Trophoblast cell (in vitro differentiated cells and primary cell): ENCODE results near the gene SEMA4F.

Experiments
- DNase-seq, 2 donors: peaks; one replicate each; pipeline ENCODE4 v3.0.0-alpha.2; 2016
- H2AFZ ChIP-seq: 2 replicates; pipeline ENCODE4 v1.6.1; 2013; ENCODE audit warnings: low read length, moderate library complexity, mild to moderate bottlenecking; ENCODE audit not compliant: insufficient read depth, poor library complexity
- H2AK5ac ChIP-seq: 2 replicates; pipeline ENCODE4 v1.6.1; 2013; ENCODE audit warnings: mild to moderate bottlenecking, low read length
- H2BK120ac ChIP-seq: 2 replicates; pipeline ENCODE4 v1.6.1; 2013; ENCODE audit warnings: low read length, mild to moderate bottlenecking, moderate library complexity; ENCODE audit not compliant: insufficient read depth, poor library complexity
- H2BK12ac ChIP-seq: 2 replicates; pipeline ENCODE4 v1.6.1; 2013; ENCODE audit warnings: mild to moderate bottlenecking, low read length, moderate library complexity
- H2BK5ac ChIP-seq: 2 replicates; pipeline ENCODE4 v1.6.1; 2013; ENCODE audit warnings: low read length, low read depth, moderate library complexity, mild to moderate bottlenecking; ENCODE audit not compliant: poor library complexity
- H3K14ac ChIP-seq: 2 replicates; pipeline ENCODE4 v1.6.1; 2013; ENCODE audit warnings: mild to moderate bottlenecking, low read length
- H3K18ac ChIP-seq: 2 replicates; pipeline ENCODE4 v1.6.1; 2013; ENCODE audit warnings: mild to moderate bottlenecking, low read length
- H3K23ac ChIP-seq: 2 replicates; pipeline ENCODE4 v1.6.1; 2013; ENCODE audit warnings: low read length
- H3K27ac ChIP-seq: 2 replicates; pipeline ENCODE4 v1.5.1; 2013; ENCODE audit warnings: low read depth, mild to moderate bottlenecking, inconsistent platforms, low read length, moderate library complexity
- H3K27me3 ChIP-seq: 2 replicates; pipeline ENCODE4 v1.6.1; 2013; ENCODE audit warnings: inconsistent platforms, mild to moderate bottlenecking, low read length, moderate library complexity; ENCODE audit not compliant: insufficient read depth
- H3K36me3 ChIP-seq, 2 experiments: 1 replicate in 1 of 2; 2 replicates in 1 of 2; pipeline ENCODE4 v1.6.1; 2013; ENCODE audit warnings: low read length in 2 of 2, mild to moderate bottlenecking in 2 of 2, moderate library complexity in 1 of 2; ENCODE audit not compliant: insufficient read depth in 2 of 2, control insufficient read depth in 1 of 2
- H3K4ac ChIP-seq: 2 replicates; pipeline ENCODE4 v1.6.1; 2013; ENCODE audit warnings: low read depth, mild to moderate bottlenecking, low read length, moderate library complexity
- H3K4me1 ChIP-seq, 2 experiments: 1 replicate in 1 of 2; 2 replicates in 1 of 2; pipeline ENCODE4 v1.6.1; 2013; ENCODE audit warnings: low read length in 2 of 2, mild to moderate bottlenecking in 2 of 2, moderate library complexity in 1 of 2; ENCODE audit not compliant: insufficient read depth in 2 of 2, control insufficient read depth in 1 of 2
- H3K4me2 ChIP-seq: 2 replicates; pipeline ENCODE4 v1.6.1; 2013; ENCODE audit warnings: inconsistent platforms, mild to moderate bottlenecking, low read length, moderate library complexity
- H3K4me3 ChIP-seq: 2 replicates; pipeline ENCODE4 v1.5.1; 2013; ENCODE audit warnings: mild to moderate bottlenecking, low read depth, low read length, inconsistent platforms
- H3K79me1 ChIP-seq: one replicate; pipeline ENCODE4 v1.6.1; 2013; ENCODE audit warnings: low read length
- H3K79me2 ChIP-seq: 2 replicates; pipeline ENCODE4 v1.6.1; 2013; ENCODE audit warnings: low read length, mild to moderate bottlenecking; ENCODE audit not compliant: control insufficient read depth, insufficient read depth, poor library complexity
- H3K9ac ChIP-seq: 2 replicates; pipeline ENCODE4 v1.6.1; 2013; ENCODE audit warnings: mild to moderate bottlenecking, low read length
- H3K9me3 ChIP-seq: 2 replicates; pipeline ENCODE4 v1.6.1; 2013; ENCODE audit warnings: low read depth, mild to moderate bottlenecking, control low read depth, inconsistent platforms, low read length; ENCODE audit not compliant: insufficient read depth
- H4K12ac ChIP-seq: 2 replicates; pipeline ENCODE4 v1.6.1; 2013; ENCODE audit warnings: low read depth, mild to moderate bottlenecking, low read length, moderate library complexity
- H4K8ac ChIP-seq: 2 replicates; pipeline ENCODE4 v1.6.1; 2013; ENCODE audit warnings: low read depth, mild to moderate bottlenecking, low read length, moderate library complexity
- H4K91ac ChIP-seq: one replicate; pipeline ENCODE4 v1.6.1; 2013; ENCODE audit warnings: low read depth, mild to moderate bottlenecking, low read length, moderate library complexity
- WGBS: extraction: QIAGEN DNeasy Blood & Tissue Kit; methylation state at CpG from one replicate; pipeline ENCODE4 v1.1.7; 2013; ENCODE audit warnings: missing lambda C conversion rate; ENCODE audit not compliant: insufficient read length, insufficient coverage; ENCODE audit errors: extremely low coverage; 5-methylcytosine and 5-hydroxymethylcytosine counted together

The SEMA4F gene

GRCh38 chr2:74700643-74701372 lies 46.8 kb downstream of the SEMA4F start:
- no peaks in the 10 kb centered on the region for H3K9me3 ChIP-seq
- no peaks in the 10 kb centered on the region for H3K36me3 ChIP-seq
- no peak for DNase-seq
- no peak overlapping the region for H3K9ac ChIP-seq
- no peak overlapping the region for H4K12ac ChIP-seq
- no peak overlapping the region for H3K4me2 ChIP-seq
- H3K79me2 ChIP-seq: no peaks in the 10 kb centered on the region
- no peak overlapping the region for H2BK12ac ChIP-seq
- H2AFZ ChIP-seq: no peak overlapping the region
- H4K91ac ChIP-seq: no peak overlapping the region
- no peaks in the 10 kb centered on the region for H3K4me1 ChIP-seq
- no peak overlapping the region for H4K8ac ChIP-seq
- H2AK5ac ChIP-seq: no peak overlapping the region
- H3K14ac ChIP-seq: no peak overlapping the region
- no peak overlapping the region for H3K27ac ChIP-seq
- H3K18ac ChIP-seq: no peak overlapping the region
- no peak overlapping the region for H3K4ac ChIP-seq
- no peak overlapping the region for H3K4me3 ChIP-seq
- no CpG with 5 or more reads among the region's 2 CpGs for WGBS
- no peak overlapping the region for H2BK120ac ChIP-seq
- H3K79me1 ChIP-seq: no peaks in the 10 kb centered on the region
- H2BK5ac ChIP-seq: no peak overlapping the region
- no peaks in the 10 kb centered on the region for H3K27me3 ChIP-seq
- no peak overlapping the region for H3K23ac ChIP-seq

- no peaks in the 10 kb centered on the region for H3K4me1 ChIP-seq
- H3K4me2 ChIP-seq: no peak overlapping the region
- H2BK120ac ChIP-seq: no peak overlapping the region
- no peak for DNase-seq
- no peak overlapping the region for H3K4ac ChIP-seq
- no peaks in the 10 kb centered on the region for H3K36me3 ChIP-seq
- no peak overlapping the region for H3K9ac ChIP-seq
- no peak overlapping the region for H4K8ac ChIP-seq
- no peak overlapping the region for H3K4me3 ChIP-seq
- WGBS: no CpG with 5 or more reads among the region's 4 CpGs
- no peak overlapping the region for H3K27ac ChIP-seq
- H2AFZ ChIP-seq: no peak overlapping the region
- no peak overlapping the region for H2AK5ac ChIP-seq
- H2BK12ac ChIP-seq: no peak overlapping the region
- H2BK5ac ChIP-seq: no peak overlapping the region
- H3K18ac ChIP-seq: no peak overlapping the region
- H4K91ac ChIP-seq: no peak overlapping the region
- H3K79me2 ChIP-seq: no peaks in the 10 kb centered on the region
- H3K27me3 ChIP-seq: no peaks in the 10 kb centered on the region
- H4K12ac ChIP-seq: no peak overlapping the region
- H3K23ac ChIP-seq: no peak overlapping the region
- H3K14ac ChIP-seq: no peak overlapping the region
- H3K79me1 ChIP-seq: no peaks in the 10 kb centered on the region
- no peaks in the 10 kb centered on the region for H3K9me3 ChIP-seq
Measured at GRCh38 chr2:74702001-74702715, 48.1 kb downstream of the SEMA4F start.

DNA sequence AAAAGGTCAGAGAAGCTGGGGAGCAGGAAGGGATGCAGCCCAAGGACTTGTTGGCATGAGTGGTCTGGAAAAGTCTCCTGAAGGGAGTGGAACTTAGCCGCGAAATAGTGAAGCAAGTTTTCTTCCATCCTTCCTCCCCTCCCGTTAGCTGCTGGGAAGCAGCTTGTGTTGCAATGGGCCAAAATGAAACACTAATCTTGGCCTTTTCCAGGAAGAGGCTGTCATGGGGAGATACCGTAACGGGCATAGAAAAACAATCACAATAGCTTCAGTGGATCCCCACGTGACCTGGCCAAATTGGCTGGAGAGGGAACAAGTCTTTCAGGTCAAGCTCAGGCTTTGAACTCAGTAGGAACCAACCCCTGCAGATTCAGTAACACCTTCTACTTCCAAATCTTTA lies 49.3 kb downstream of the SEMA4F start:
- H3K79me2 ChIP-seq: no peaks in the 10 kb centered on the region
- no peaks in the 10 kb centered on the region for H3K4me1 ChIP-seq
- no peak overlapping the region for H3K14ac ChIP-seq
- no peak overlapping the region for H2BK5ac ChIP-seq
- no peak overlapping the region for H4K12ac ChIP-seq
- H3K23ac ChIP-seq: no peak overlapping the region
- H4K8ac ChIP-seq: no peak overlapping the region
- no peak overlapping the region for H2AK5ac ChIP-seq
- H2BK120ac ChIP-seq: no peak overlapping the region
- H3K4ac ChIP-seq: no peak overlapping the region
- H3K18ac ChIP-seq: no peak overlapping the region
- H4K91ac ChIP-seq: no peak overlapping the region
- H3K27ac ChIP-seq: no peak overlapping the region
- DNase-seq: no peak
- H3K9ac ChIP-seq: no peak overlapping the region
- H2AFZ ChIP-seq: no peak overlapping the region
- WGBS: no CpG with 5 or more reads among the region's 6 CpGs
- H3K36me3 ChIP-seq: no peaks in the 10 kb centered on the region
- no peaks in the 10 kb centered on the region for H3K9me3 ChIP-seq
- H3K27me3 ChIP-seq: no peaks in the 10 kb centered on the region
- H3K4me2 ChIP-seq: no peak overlapping the region
- H3K4me3 ChIP-seq: no peak overlapping the region
- no peak overlapping the region for H2BK12ac ChIP-seq
- no peaks in the 10 kb centered on the region for H3K79me1 ChIP-seq

- H3K27ac ChIP-seq: no peak overlapping the region
- H4K8ac ChIP-seq: no peak overlapping the region
- H3K36me3 ChIP-seq: no peaks in the 10 kb centered on the region
- H3K79me2 ChIP-seq: no peaks in the 10 kb centered on the region
- H3K18ac ChIP-seq: no peak overlapping the region
- H2BK5ac ChIP-seq: no peak overlapping the region
- no peak overlapping the region for H3K4me3 ChIP-seq
- no peak overlapping the region for H4K91ac ChIP-seq
- no peak overlapping the region for H2AK5ac ChIP-seq
- no peak overlapping the region for H2BK120ac ChIP-seq
- DNase-seq: no peak
- no peak overlapping the region for H3K4me2 ChIP-seq
- no peaks in the 10 kb centered on the region for H3K27me3 ChIP-seq
- no CpG with 5 or more reads among the region's 2 CpGs for WGBS
- no peak overlapping the region for H2AFZ ChIP-seq
- no peak overlapping the region for H3K23ac ChIP-seq
- H3K14ac ChIP-seq: no peak overlapping the region
- H3K4ac ChIP-seq: no peak overlapping the region
- H3K9ac ChIP-seq: no peak overlapping the region
- H2BK12ac ChIP-seq: no peak overlapping the region
- no peak overlapping the region for H4K12ac ChIP-seq
- H3K79me1 ChIP-seq: no peaks in the 10 kb centered on the region
- no peaks in the 10 kb centered on the region for H3K9me3 ChIP-seq
- no peaks in the 10 kb centered on the region for H3K4me1 ChIP-seq
Measured at GRCh38 chr2:74704216-74704615, 50.2 kb downstream of the SEMA4F start.
